Activated CD8-positive, alpha-beta memory T cell treated with anti-CD3 and anti-CD28 coated beads, Interleukin-2, amount 50 U/mL, for 24 hours (primary cell): ENCODE data around the gene NNAT.
"Not testable (repeated sequence)": the region's sequence is repeated elsewhere in the genome, so short reads cannot be mapped to it uniquely, and the experiment has no call there.

Source experiments
- DNase-seq: peaks from one replicate; pipeline ENCODE4 v3.0.0-alpha.2; 2020; ENCODE audit errors: extremely low read depth

Gene NNAT

GRCh38 chr20:37540001-37540400, 19.0 kb downstream of the NNAT start:
- no peak for DNase-seq

GRCh38 chr20:37540838-37541237, 19.8 kb downstream of the NNAT start:
- not testable (repeated sequence) for DNase-seq

GRCh38 chr20:37541326-37541725, 20.3 kb downstream of the NNAT start:
- DNase-seq: no peak

GRCh38 chr20:37542281-37542680, 21.2 kb downstream of the NNAT start:
- DNase-seq: no peak

- DNase-seq: no peak
These were observed 22.8 kb downstream of the NNAT start for GRCh38 chr20:37543828-37544227.

- no peak for DNase-seq
These were observed 23.3 kb downstream of the NNAT start for GRCh38 chr20:37544386-37544785.

GRCh38 chr20:37545516-37545915, 24.5 kb downstream of the NNAT start:
- no peak for DNase-seq

GRCh38 chr20:37547912-37548311, 26.9 kb downstream of the NNAT start:
- DNase-seq: no peak

- DNase-seq: not testable (repeated sequence)
These were observed 29.3 kb downstream of the NNAT start for GRCh38 chr20:37550101-37550920.

- DNase-seq: not testable (repeated sequence)
These were observed 30.6 kb downstream of the NNAT start for GRCh38 chr20:37551660-37552059.

GRCh38 chr20:37552415-37552814, 31.4 kb downstream of the NNAT start:
- DNase-seq: no peak

- not testable (repeated sequence) for DNase-seq
These were observed 33.8 kb downstream of the NNAT start for GRCh38 chr20:37554721-37555298.

- no peak for DNase-seq
These were observed 35.5 kb downstream of the NNAT start for GRCh38 chr20:37556538-37556937.

- DNase-seq: no peak
These were observed 37.3 kb downstream of the NNAT start for GRCh38 chr20:37558306-37558705.

GRCh38 chr20:37558779-37559178, 37.7 kb downstream of the NNAT start:
- DNase-seq: no peak

- no peak for DNase-seq
These were observed 38.4 kb downstream of the NNAT start for GRCh38 chr20:37559312-37560027.

GRCh38 chr20:37560629-37561028, 39.6 kb downstream of the NNAT start:
- no peak for DNase-seq

- no peak for DNase-seq
These were observed 41.8 kb downstream of the NNAT start for GRCh38 chr20:37562695-37563480.

- no peak for DNase-seq
These were observed 43.0 kb downstream of the NNAT start for GRCh38 chr20:37564016-37564387.

- DNase-seq: no peak
These were observed 43.5 kb downstream of the NNAT start for GRCh38 chr20:37564388-37565133.

GRCh38 chr20:37565134-37565811, 44.2 kb downstream of the NNAT start:
- DNase-seq: no peak
